HepG2 (cell line): ENCODE measurements around the gene C18orf54. TPM values are rescaled to one million over a fixed set of nuclear protein-coding genes. Genes with fewer than 3 reads are reported as not detected.

Experiments used
- BCLAF1 ChIP-seq: fragments of 450-650 bp; IDR thresholded peaks from 2 replicates; pipeline ENCODE4 v1.6.1; 2017; ENCODE audit warnings: mild to moderate bottlenecking
- CHD2 ChIP-seq: IDR thresholded peaks from 2 replicates; pipeline ENCODE4 v1.6.1; 2011; ENCODE audit warnings: low read depth, low read length, improper control_type of control experiment
- ETV6 ChIP-seq: sonication (generic); formaldehyde crosslinking; conservative IDR thresholded peaks from 2 replicates; pipeline ENCODE4 v1.4.0; 2020; ENCODE audit warnings: missing genetic modification reagents
- MATR3 ChIP-seq: sonication (generic); formaldehyde crosslinking; IDR thresholded peaks from 2 replicates; pipeline ENCODE4 v1.4.0; 2020; ENCODE audit warnings: missing genetic modification reagents
- MTA3 ChIP-seq: sonication (generic); formaldehyde crosslinking; IDR thresholded peaks from 2 replicates; pipeline ENCODE4 v1.4.0; 2020; ENCODE audit warnings: missing genetic modification reagents
- NR3C1 ChIP-seq: sonication (generic); formaldehyde crosslinking; IDR thresholded peaks from 2 replicates; pipeline ENCODE4 v1.4.0; 2020; ENCODE audit warnings: missing genetic modification reagents
- ZGPAT ChIP-seq: IDR thresholded peaks from 2 replicates; pipeline ENCODE4 v1.6.1; 2016; ENCODE audit warnings: mild to moderate bottlenecking
- ZKSCAN1 ChIP-seq: fragments of 150-350 bp; IDR thresholded peaks from 2 replicates; pipeline ENCODE4 v1.6.1; 2014; ENCODE audit warnings: low read length
- ZNF331 ChIP-seq: sonication (generic); formaldehyde crosslinking; IDR thresholded peaks from 2 replicates; pipeline ENCODE4 v1.4.0; 2020; ENCODE audit warnings: missing genetic modification reagents
- ZNF841 ChIP-seq: sonication (generic); formaldehyde crosslinking; IDR thresholded peaks from 2 replicates; pipeline ENCODE4 v1.8.1; 2023; ENCODE audit warnings: missing genetic modification reagents, borderline replicate concordance
- ZSCAN20 ChIP-seq: sonication (generic); formaldehyde crosslinking; IDR thresholded peaks from 2 replicates; pipeline ENCODE4 v1.4.0; 2020; ENCODE audit warnings: missing genetic modification reagents, mild to moderate bottlenecking, borderline replicate concordance
- polyA plus RNA-seq, 8 experiments: library from polyadenylated mRNA; depleted of rRNA in 3 of 8; stranded (reverse) in 7 of 8; unstranded in 1 of 8; fragments of >200 nt; fragmentation: Illumina TruSeq in 4 of 8; extraction: Trizol in 4 of 8; gene quantifications; 2 replicates each; pipeline versions ENCODE4 v1.2.1 to v1.2.3, GENCODE V29; 2011 to 2016; ENCODE audit warnings: low read depth in 4 of 8, missing spikeins in 1 of 8, mixed read lengths in 1 of 8; ENCODE audit not compliant: insufficient read depth in 1 of 8
- total RNA-seq, 5 experiments: library from RNA; depleted of rRNA; stranded (reverse); fragments of >200 nt; fragmentation: Illumina TruSeq; extraction: Trizol; gene quantifications; 2 replicates each; pipeline ENCODE4 v1.2.3, GENCODE V29; 2016; ENCODE audit warnings: low read depth in 1 of 5
- TF ChIP-seq, protein P1 (sequence below): sonication (generic); formaldehyde crosslinking; IDR thresholded peaks from 2 replicates; pipeline ENCODE4 v1.8.0; 2022; ENCODE audit warnings: low read depth, missing genetic modification reagents
- TF ChIP-seq, protein P2 (sequence below): sonication (generic); formaldehyde crosslinking; IDR thresholded peaks from 2 replicates; pipeline ENCODE4 v1.8.0; 2022; ENCODE audit warnings: missing genetic modification reagents, low read depth, mild to moderate bottlenecking, borderline replicate concordance
- TF ChIP-seq, protein P3 (sequence below): sonication (generic); formaldehyde crosslinking; IDR thresholded peaks from 2 replicates; pipeline ENCODE4 v1.4.0; 2020; ENCODE audit warnings: mild to moderate bottlenecking, missing genetic modification reagents

The C18orf54 gene
- total and polyA plus RNA-seq, 2 of the 13 experiments (the other 11 are each of a cell fraction or from before 2014, with no cell fraction given) = 1.8 to 2.5 TPM

GRCh38 chr18:54357660-54358494 lies at the start of gene C18orf54, which contains the start of gene STARD6 (continued):
- TF ChIP-seq, protein P1, sequence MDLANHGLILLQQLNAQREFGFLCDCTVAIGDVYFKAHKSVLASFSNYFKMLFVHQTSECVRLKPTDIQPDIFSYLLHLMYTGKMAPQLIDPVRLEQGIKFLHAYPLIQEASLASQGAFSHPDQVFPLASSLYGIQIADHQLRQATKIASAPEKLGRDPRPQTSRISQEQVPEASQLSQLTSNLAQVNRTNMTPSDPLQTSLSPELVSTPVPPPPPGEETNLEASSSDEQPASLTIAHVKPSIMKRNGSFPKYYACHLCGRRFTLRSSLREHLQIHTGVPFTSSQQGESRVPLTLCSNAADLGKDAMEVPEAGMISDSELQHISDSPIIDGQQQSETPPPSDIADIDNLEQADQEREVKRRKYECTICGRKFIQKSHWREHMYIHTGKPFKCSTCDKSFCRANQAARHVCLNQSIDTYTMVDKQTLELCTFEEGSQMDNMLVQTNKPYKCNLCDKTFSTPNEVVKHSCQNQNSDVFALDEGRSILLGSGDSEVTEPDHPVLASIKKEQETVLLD (CRISPR knock-in tag) = no peak
- TF ChIP-seq ZNF841 (CRISPR knock-in tag) (no peak), NR3C1 (CRISPR knock-in tag) (no peak), ETV6 (CRISPR knock-in tag) (no peak; the same call in 1 of the 2 replicates), ZKSCAN1 (no peak), CHD2 (no peak), ZGPAT (CRISPR knock-in tag) (peak; percentile 41; the same call in 1 of the 2 replicates), ZNF331 (peak; percentile 35; the same call in 1 of the 2 replicates), BCLAF1 (no peak), MTA3 (CRISPR knock-in tag) (no peak), ZSCAN20 (CRISPR knock-in tag) (0 out of 2 replicates have a peak, but pooled peaks have one; percentile 46), MATR3 (CRISPR knock-in tag) (no peak)
- TF ChIP-seq, protein P2, sequence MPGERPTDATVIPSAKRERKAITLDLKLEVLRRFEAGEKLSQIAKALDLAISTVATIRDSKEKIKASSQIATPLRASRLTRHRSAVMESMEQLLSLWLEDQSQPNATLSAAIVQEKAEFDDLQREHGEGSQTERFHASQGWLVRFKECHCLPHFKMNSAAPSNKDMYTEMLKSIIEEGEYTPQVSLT (CRISPR knock-in tag) = no peak
- TF ChIP-seq, protein P3, sequence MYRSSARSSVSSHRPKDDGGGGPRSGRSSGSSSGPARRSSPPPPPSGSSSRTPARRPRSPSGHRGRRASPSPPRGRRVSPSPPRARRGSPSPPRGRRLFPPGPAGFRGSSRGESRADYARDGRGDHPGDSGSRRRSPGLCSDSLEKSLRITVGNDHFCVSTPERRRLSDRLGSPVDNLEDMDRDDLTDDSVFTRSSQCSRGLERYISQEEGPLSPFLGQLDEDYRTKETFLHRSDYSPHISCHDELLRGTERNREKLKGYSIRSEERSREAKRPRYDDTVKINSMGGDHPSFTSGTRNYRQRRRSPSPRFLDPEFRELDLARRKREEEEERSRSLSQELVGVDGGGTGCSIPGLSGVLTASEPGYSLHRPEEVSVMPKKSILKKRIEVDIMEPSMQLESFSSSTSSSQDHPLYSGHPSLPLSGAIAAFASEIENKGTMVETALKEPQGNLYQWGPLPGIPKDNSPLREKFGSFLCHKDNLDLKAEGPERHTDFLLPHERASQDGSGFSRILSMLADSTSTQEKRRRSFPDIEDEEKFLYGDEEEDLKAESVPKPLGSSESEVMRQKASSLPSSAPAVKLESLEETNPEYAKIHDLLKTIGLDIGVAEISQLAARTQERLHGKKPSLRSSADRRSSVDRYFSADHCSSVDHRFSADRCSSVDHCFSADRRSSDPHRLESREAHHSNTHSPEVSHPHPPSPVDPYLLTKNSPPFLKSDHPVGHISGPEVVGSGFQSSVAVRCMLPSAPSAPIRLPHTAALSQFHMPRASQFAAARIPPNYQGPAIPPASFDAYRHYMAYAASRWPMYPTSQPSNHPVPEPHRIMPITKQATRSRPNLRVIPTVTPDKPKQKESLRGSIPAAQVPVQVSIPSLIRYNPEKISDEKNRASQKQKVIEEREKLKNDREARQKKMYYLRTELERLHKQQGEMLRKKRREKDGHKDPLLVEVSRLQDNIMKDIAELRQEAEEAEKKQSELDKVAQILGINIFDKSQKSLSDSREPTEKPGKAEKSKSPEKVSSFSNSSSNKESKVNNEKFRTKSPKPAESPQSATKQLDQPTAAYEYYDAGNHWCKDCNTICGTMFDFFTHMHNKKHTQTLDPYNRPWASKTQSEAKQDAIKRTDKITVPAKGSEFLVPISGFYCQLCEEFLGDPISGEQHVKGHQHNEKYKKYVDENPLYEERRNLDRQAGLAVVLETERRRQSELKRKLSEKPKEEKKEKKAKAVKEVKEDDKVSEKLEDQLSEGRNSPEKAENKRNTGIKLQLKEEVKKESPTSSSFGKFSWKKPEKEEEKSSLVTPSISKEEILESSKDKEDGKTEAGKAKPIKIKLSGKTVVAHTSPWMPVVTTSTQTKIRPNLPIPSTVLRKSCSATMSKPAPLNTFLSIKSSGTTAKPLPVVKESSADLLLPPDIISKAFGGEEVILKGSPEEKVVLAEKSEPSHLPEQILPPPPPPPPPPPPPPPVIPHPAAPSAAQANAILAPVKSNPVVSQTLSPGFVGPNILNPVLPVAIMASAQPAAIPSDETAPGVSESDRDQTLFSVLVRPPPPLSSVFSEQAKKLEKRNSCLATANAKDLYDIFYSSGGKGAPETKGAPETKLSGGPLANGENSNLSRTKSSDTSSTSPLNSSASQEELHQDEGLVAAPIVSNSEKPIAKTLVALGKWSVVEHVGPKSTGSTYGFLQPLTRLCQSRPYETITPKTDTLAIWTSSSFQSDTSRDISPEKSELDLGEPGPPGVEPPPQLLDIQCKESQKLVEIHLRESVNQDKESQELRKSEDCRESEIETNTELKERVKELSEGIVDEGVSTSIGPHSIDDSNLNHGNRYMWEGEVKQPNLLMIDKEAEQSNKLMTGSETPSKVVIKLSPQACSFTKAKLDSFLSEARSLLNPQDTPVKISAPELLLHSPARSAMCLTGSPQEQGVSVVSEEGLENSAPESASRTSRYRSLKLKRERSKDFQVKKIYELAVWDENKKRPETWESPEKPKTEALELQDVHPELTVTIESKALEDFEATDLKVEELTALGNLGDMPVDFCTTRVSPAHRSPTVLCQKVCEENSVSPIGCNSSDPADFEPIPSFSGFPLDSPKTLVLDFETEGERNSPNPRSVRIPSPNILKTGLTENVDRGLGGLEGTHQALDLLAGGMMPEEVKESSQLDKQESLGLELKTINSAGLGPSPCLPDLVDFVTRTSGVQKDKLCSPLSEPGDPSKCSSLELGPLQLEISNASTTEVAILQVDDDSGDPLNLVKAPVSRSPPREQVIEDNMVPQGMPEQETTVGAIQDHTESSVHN = no peak
